Right atrium auricular region (tissue), 2 donors: ENCODE measurements around the gene SLC6A11. TPM values are rescaled to one million over a fixed set of nuclear protein-coding genes. Genes with fewer than 3 reads are reported as not detected.

ENCODE experiments used
- DNase-seq: peaks from one replicate; pipeline ENCODE4 v3.0.0-alpha.2; 2019; ENCODE audit warnings: low spot score
- H3K27ac ChIP-seq, 2 donors: fragments of 200-600 bp; sonication (generic); 1 replicate in 1 of 2; 2 replicates in 1 of 2; pipeline ENCODE4 v1.5.1; 2016 to 2019
- H3K27me3 ChIP-seq, 2 donors: fragments of 200-600 bp; sonication (generic); one replicate each; pipeline versions ENCODE4 v1.5.1 to v1.6.0; 2017 to 2019
- H3K36me3 ChIP-seq: fragments of 200-600 bp; sonication (generic); one replicate; pipeline ENCODE4 v1.5.1; 2016
- H3K4me1 ChIP-seq, 2 donors: fragments of 200-600 bp; sonication (generic); one replicate each; pipeline versions ENCODE4 v1.5.1 to v1.6.0; 2017 to 2019
- H3K4me3 ChIP-seq, 2 donors: fragments of 200-600 bp; sonication (generic); 1 replicate in 1 of 2; 2 replicates in 1 of 2; pipeline ENCODE4 v1.5.1; 2017 to 2019; ENCODE audit warnings: mild to moderate bottlenecking in 1 of 2, moderate library complexity in 1 of 2
- H3K9me3 ChIP-seq, 2 donors: fragments of 200-600 bp; sonication (generic); one replicate each; pipeline ENCODE4 v1.5.1; 2019
- CTCF ChIP-seq, 2 donors: fragments of 200-600 bp; sonication (generic); IDR thresholded peaks; one replicate each; pipeline ENCODE4 v1.5.1; 2019; ENCODE audit warnings: antibody characterized with exemption in 2 of 2
- total RNA-seq, 2 donors: library from RNA; depleted of rRNA; stranded (reverse); fragments of >200 nt; gene quantifications; one replicate each; pipeline ENCODE4 v1.1.0, GENCODE V29; 2016

The SLC6A11 gene
- total RNA-seq, 2 donors from 2014 or later = not detected

- Histone ChIP-seq H3K27me3 (no peaks in the 10 kb centered on the region), H3K4me1 (peaks cover 0 to 20% of the 10 kb centered on the region in 2 donors), H3K36me3 (no peaks in the 10 kb centered on the region), H3K27ac (no peak overlapping the region), H3K4me3 (no peak overlapping the region), H3K9me3 (no peaks in the 10 kb centered on the region)
- TF ChIP-seq CTCF (IDR thresholded peaks at IDR 0.05) = no peak
- no peak for DNase-seq
Observed at GRCh38 chr3:10977892-10978510, 162.0 kb downstream of the SLC6A11 start.

- Histone ChIP-seq H3K4me1 (peaks cover 0 to 23% of the 10 kb centered on the region in 2 donors), H3K9me3 (no peaks in the 10 kb centered on the region), H3K27me3 (no peaks in the 10 kb centered on the region), H3K4me3 (no peak overlapping the region), H3K36me3 (no peaks in the 10 kb centered on the region), H3K27ac (no peak overlapping the region)
- DNase-seq = no peak
- TF ChIP-seq CTCF (IDR thresholded peaks at IDR 0.05) = no peak
Observed at GRCh38 chr3:10978956-10979355, 162.9 kb downstream of the SLC6A11 start.

GRCh38 chr3:10980312-10980711 is 164.3 kb downstream of the SLC6A11 start:
- peaks cover 0 to 23% of the 10 kb centered on the region in 2 donors for H3K4me1 ChIP-seq
- no peaks in the 10 kb centered on the region for H3K27me3 ChIP-seq
- no peaks in the 10 kb centered on the region for H3K36me3 ChIP-seq
- H3K4me3 ChIP-seq = no peak overlapping the region
- no peak for TF ChIP-seq CTCF (IDR thresholded peaks at IDR 0.05)
- no peak for DNase-seq
- no peaks in the 10 kb centered on the region for H3K9me3 ChIP-seq
- H3K27ac ChIP-seq = no peak overlapping the region

GRCh38 chr3:10981031-10981430 is 165.0 kb downstream of the SLC6A11 start:
- Histone ChIP-seq H3K27ac (no peak overlapping the region), H3K36me3 (no peaks in the 10 kb centered on the region), H3K4me1 (peaks cover 0 to 23% of the 10 kb centered on the region in 2 donors), H3K9me3 (no peaks in the 10 kb centered on the region), H3K4me3 (no peak overlapping the region), H3K27me3 (no peaks in the 10 kb centered on the region)
- TF ChIP-seq CTCF (IDR thresholded peaks at IDR 0.05) = no peak
- DNase-seq = no peak

GRCh38 chr3:10981961-10982360 is 165.9 kb downstream of the SLC6A11 start:
- H3K27ac ChIP-seq = no peak overlapping the region
- H3K4me1 ChIP-seq = peaks cover 0 to 23% of the 10 kb centered on the region in 2 donors
- no peaks in the 10 kb centered on the region for H3K27me3 ChIP-seq
- DNase-seq = no peak
- no peaks in the 10 kb centered on the region for H3K36me3 ChIP-seq
- TF ChIP-seq CTCF (IDR thresholded peaks at IDR 0.05) = no peak
- no peaks in the 10 kb centered on the region for H3K9me3 ChIP-seq
- H3K4me3 ChIP-seq = no peak overlapping the region

- Histone ChIP-seq H3K4me1 (peaks cover 0 to 23% of the 10 kb centered on the region in 2 donors), H3K4me3 (no peak overlapping the region), H3K27ac (no peak overlapping the region), H3K9me3 (no peaks in the 10 kb centered on the region), H3K36me3 (no peaks in the 10 kb centered on the region), H3K27me3 (no peaks in the 10 kb centered on the region)
- no peak for TF ChIP-seq CTCF (IDR thresholded peaks at IDR 0.05)
- no peak for DNase-seq
Observed at GRCh38 chr3:10982782-10983181, 166.8 kb downstream of the SLC6A11 start.
